Ishikawa (cell line): ENCODE data around the gene DGKE.
A peak's percentile ranks its signal among the peaks of the same experiment; 100 is the strongest.

Experiments
- CEBPB ChIP-seq: IDR thresholded peaks from 2 replicates; pipeline ENCODE4 v1.6.1; 2012
- CREB1 ChIP-seq: IDR thresholded peaks from 2 replicates; pipeline ENCODE4 v1.6.1; 2012; ENCODE audit warnings: low read depth
- EGR1 ChIP-seq: IDR thresholded peaks from 2 replicates; pipeline ENCODE4 v1.6.1; 2012
- EP300 ChIP-seq: IDR thresholded peaks from 2 replicates; pipeline ENCODE4 v1.6.1; 2012; ENCODE audit warnings: borderline replicate concordance
- FOXM1 ChIP-seq: IDR thresholded peaks from 2 replicates; pipeline ENCODE4 v1.6.1; 2012; ENCODE audit warnings: low read depth, borderline replicate concordance
- NFIC ChIP-seq: IDR thresholded peaks from 2 replicates; pipeline ENCODE4 v1.6.1; 2012
- RAD21 ChIP-seq: IDR thresholded peaks from 2 replicates; pipeline ENCODE4 v1.6.1; 2012; ENCODE audit warnings: low read depth
- TAF1 ChIP-seq: IDR thresholded peaks from 2 replicates; pipeline ENCODE4 v1.6.1; 2012; ENCODE audit warnings: low read depth, mild to moderate bottlenecking
- TCF12 ChIP-seq: IDR thresholded peaks from 2 replicates; pipeline ENCODE4 v1.6.1; 2012; ENCODE audit warnings: low read depth
- TEAD4 ChIP-seq: IDR thresholded peaks from 2 replicates; pipeline ENCODE4 v1.6.1; 2012
- YY1 ChIP-seq: IDR thresholded peaks from 2 replicates; pipeline ENCODE4 v1.6.1; 2012; ENCODE audit warnings: low read depth
- ZBTB7A ChIP-seq: IDR thresholded peaks from 2 replicates; pipeline ENCODE4 v1.6.1; 2012; ENCODE audit warnings: low read depth
- TF ChIP-seq, protein P1 (sequence below): IDR thresholded peaks from 2 replicates; pipeline ENCODE4 v1.6.1; 2012; ENCODE audit warnings: low read depth, mild to moderate bottlenecking
- TF ChIP-seq, protein P2 (sequence below): IDR thresholded peaks from 2 replicates; pipeline ENCODE4 v1.6.1; 2012
- TF ChIP-seq, protein P3 (sequence below): IDR thresholded peaks from 2 replicates; pipeline ENCODE4 v1.6.1; 2012

Gene DGKE

DNA sequence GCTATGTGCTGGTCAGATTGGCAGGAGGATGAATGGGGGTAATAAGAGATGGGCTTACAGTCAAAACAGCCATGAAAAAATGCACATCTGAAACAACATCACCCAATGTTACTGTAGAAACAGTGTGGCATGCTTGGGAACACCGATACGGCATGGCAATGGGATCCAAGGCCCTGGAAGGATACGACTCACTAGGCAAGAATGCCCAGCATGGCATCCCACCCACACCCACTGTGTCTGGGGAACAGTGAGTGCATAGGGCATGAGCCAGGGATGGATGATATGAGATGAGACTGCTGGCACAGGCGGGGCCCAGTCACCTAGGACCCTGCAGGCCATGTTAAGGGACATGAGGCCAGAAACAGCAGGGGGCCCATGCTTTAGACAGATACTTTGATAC, 68.4 kb downstream of the DGKE start:
- TF ChIP-seq, protein P1, sequence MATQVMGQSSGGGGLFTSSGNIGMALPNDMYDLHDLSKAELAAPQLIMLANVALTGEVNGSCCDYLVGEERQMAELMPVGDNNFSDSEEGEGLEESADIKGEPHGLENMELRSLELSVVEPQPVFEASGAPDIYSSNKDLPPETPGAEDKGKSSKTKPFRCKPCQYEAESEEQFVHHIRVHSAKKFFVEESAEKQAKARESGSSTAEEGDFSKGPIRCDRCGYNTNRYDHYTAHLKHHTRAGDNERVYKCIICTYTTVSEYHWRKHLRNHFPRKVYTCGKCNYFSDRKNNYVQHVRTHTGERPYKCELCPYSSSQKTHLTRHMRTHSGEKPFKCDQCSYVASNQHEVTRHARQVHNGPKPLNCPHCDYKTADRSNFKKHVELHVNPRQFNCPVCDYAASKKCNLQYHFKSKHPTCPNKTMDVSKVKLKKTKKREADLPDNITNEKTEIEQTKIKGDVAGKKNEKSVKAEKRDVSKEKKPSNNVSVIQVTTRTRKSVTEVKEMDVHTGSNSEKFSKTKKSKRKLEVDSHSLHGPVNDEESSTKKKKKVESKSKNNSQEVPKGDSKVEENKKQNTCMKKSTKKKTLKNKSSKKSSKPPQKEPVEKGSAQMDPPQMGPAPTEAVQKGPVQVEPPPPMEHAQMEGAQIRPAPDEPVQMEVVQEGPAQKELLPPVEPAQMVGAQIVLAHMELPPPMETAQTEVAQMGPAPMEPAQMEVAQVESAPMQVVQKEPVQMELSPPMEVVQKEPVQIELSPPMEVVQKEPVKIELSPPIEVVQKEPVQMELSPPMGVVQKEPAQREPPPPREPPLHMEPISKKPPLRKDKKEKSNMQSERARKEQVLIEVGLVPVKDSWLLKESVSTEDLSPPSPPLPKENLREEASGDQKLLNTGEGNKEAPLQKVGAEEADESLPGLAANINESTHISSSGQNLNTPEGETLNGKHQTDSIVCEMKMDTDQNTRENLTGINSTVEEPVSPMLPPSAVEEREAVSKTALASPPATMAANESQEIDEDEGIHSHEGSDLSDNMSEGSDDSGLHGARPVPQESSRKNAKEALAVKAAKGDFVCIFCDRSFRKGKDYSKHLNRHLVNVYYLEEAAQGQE, result no peak
- TF ChIP-seq TEAD4, result peak; percentile 82
- TF ChIP-seq EGR1, result 0 out of 2 replicates have a peak, but pooled peaks have one; percentile 29
- no peak for TF ChIP-seq CEBPB
- no peak for TF ChIP-seq FOXM1
- no peak for TF ChIP-seq NFIC

DNA sequence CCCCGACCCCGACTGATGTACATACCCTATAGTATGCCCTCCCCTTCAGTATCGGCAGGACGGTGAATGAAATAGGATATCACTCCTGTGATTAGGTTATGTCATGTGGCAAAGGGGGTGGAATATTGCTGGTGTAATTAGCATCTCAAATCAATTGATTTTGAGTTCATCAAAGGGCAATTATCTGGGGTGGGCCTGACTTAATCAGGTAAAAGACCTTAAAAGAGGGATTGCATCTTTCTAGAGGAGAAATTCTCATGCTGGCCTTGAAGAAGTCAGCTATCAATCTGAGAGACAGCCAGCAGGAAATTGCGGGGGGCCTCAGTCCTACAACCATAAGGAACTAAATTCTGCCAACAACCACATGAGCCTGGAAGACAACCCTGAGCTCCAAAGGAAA, 69.6 kb downstream of the DGKE start:
- no peak for TF ChIP-seq TCF12
- TF ChIP-seq, protein P1, result no peak

DNA sequence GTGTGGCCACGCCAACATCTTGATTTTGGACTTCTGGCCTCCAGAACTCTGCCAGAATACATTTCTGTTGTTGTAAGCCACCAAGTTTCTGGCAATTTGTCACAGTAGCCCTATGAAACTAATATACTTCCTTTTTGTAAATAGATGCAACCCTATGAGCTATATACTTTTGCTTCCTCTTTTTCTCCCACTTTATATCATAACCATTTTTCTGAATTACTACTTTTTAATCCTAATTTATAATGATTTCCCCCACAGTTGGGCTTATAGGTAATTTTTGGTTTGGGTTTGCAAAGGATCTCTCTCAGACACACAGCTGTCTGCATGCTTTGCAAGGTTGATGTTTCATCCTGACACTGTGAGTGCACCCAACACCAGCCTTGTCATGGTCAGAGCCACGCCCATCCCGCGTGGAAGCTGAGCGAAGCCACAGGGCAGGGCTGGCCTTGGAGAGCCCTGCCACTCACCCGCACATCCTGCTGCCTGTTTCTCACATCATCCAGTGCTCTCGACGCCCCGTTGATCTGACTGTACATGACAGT, 74.1 kb downstream of the DGKE start:
- TF ChIP-seq EP300 (no peak), FOXM1 (no peak), ZBTB7A (no peak), TEAD4 (no peak), YY1 (no peak), RAD21 (no peak), CREB1 (no peak), TAF1 (no peak), EGR1 (no peak), TCF12 (no peak), NFIC (no peak)
- TF ChIP-seq, protein P2, sequence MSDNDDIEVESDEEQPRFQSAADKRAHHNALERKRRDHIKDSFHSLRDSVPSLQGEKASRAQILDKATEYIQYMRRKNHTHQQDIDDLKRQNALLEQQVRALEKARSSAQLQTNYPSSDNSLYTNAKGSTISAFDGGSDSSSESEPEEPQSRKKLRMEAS, result no peak
- TF ChIP-seq, protein P3, sequence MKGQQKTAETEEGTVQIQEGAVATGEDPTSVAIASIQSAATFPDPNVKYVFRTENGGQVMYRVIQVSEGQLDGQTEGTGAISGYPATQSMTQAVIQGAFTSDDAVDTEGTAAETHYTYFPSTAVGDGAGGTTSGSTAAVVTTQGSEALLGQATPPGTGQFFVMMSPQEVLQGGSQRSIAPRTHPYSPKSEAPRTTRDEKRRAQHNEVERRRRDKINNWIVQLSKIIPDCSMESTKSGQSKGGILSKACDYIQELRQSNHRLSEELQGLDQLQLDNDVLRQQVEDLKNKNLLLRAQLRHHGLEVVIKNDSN, result no peak
- TF ChIP-seq, protein P1, result no peak

DNA sequence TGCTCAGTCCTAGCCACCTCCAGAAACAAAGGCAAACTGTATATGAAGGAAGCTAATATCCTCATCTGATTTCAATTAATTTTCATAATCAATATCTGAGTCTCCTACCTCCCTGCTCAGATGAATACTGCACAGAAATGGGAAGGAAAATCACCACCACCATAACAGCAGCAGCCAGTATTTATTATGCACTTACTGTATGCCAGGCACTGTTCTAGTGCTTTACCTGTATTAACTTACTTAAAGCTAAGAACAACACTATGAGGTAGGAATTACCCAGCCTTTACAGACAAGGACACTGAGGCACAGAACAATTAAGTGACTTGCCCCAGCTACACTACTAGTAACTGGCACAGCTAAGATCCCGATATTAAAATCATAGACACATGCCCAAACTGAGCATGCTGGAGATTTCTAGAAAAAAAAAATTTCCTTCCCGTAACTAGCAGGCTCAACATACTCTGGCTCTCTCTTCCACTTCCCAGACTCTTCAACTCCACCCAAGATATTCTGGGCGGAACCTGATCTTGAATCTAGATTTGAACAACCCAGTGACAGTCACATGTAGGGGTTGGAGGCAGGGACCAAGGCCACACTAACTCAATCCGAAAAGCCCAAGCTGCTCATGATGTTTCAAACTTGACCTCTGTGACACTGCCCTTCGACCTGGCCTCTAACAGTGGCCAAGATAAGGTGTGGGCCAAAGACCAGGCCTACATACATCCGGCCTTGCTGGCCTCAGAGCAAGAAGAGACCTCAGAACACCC, 76.0 kb downstream of the DGKE start:
- TF ChIP-seq FOXM1, result no peak

DNA sequence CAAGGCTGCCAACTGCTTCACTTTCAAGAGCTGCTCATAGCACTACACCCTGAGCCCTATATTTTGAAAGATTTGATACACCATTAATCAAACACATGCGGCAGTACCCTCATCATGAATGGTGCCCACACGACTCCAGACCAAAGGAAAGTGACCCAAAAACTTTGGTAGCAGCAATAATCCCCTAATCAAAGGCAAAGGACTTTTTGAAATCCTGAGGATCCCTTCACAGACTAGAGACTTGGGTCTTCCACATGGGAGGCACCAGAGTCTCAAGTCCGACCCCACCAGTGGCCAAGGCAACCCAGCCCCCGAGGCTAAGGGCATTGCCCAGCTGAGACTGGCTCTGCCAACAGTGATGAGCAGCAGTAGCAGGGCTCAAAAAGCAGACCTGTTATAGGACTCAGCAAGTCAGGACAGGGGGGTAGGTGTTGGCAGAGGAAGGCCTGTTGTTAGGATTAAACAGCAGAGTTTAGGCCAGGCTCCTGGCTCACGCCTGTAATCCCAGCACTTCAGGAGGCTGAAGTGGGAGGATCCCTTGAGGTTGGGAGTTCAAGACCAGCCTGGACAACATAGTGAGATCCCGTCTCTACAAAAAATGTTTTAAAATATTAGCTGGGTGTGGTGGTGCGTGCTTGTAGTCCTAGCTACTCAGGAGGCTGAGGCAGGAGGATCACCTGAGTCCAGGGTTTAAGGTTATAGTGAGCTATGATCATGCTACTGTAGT, 76.7 kb downstream of the DGKE start:
- no peak for TF ChIP-seq TEAD4
- TF ChIP-seq EP300, result no peak
- TF ChIP-seq TAF1, result no peak
- TF ChIP-seq FOXM1, result no peak
- no peak for TF ChIP-seq NFIC
- no peak for TF ChIP-seq TCF12
- TF ChIP-seq RAD21, result no peak
- TF ChIP-seq, protein P3, result no peak
- TF ChIP-seq, protein P2, result no peak
